DMS79 (cell line): ENCODE results near the gene SLC35F2.

Source experiments
- DNase-seq: peaks from one replicate; lab custom pipeline; 2025; lab: John Stamatoyannopoulos, UW

Gene SLC35F2

GRCh38 chr11:107787733-107788132 lies 70.9 kb downstream of the SLC35F2 start:
- no peak for DNase-seq

DNA sequence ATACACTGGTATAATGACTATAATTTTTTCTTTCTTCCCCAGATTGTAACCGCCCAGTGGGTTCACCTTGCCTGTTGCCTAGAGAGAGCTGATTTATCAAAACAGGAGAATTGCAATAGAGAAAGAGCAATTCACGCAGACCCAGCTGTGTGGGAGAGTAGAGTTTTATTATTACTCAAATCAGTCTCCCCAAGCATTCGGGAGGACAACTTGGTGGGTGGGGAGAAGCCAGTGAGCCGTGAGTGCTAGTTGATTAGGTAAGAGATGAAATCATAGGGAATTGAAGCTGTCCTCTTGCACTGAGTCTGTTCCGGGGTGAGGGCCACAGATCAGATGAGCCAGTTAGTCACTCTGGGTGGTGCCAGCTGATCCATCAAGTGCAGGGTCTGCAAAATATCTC lies 73.2 kb downstream of the SLC35F2 start:
- DNase-seq: no peak

DNA sequence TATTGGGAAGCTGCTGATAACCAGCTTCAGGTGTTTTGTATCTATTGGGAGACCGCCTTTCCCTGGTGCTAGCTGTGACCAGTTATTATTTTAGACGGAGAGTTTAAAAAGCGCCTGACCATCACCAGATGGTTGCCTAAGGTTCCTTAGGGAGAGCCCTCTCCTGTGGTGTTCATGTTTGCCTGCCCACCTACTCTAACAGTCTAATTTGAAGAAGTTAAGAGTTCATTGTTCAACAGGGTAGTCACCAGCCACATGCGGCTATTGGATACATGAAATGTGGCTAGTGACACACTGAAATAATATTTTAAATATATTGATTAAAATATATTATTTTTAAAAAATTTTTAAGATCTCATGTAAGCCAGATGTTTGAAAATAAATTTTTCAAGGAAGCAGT lies 75.5 kb downstream of the SLC35F2 start:
- no peak for DNase-seq

DNA sequence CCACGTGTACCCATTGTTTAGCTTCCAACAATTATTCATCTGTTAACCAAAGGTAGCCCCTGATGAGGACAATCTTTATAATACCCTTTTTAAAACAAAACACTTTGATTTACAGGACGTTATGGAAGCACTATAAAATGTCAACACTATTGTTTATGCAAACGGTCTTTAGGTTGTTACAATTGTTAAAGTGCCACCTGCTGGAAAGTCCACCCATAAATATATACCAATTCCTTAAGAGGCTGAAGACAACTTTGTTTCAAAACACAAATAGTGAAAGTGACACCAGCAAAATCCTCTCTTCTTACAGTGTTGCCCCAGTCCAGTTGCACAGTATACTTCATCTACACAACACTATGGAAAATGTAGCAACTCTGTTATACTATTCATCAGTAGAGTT lies 77.8 kb downstream of the SLC35F2 start:
- no peak for DNase-seq

GRCh38 chr11:107780136-107780535 lies 78.5 kb downstream of the SLC35F2 start:
- no peak for DNase-seq

DNA sequence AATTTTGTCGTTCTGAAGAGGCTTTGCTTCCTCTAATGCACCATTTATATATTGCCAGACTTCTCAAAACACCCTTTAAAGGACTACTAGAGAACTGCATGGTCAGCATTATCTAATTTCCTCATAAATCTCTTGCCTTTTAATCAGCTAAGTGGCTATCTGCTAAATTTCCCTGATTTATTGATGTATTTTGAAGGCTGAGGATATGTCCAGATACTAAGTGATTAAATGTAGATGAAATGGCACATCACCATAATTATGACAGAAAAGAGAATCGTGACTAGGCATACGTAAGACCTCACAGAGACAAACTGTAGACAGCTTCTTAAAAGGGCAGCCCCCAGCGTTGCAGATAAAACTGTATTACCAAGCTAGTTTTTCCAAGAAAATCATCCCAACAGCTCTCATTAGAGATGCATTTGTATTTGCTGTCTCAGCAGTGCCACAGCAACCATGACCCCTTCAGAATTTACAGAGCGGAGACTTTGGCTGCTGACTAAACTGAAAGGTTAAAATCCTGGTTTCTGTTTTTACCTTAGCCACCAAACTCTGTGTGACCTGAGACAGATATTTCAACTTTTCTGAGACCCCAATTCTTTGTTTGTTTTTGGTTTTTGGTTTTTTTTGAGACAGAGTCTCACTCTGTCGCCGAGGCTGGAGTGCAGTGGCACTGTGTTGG lies 79.6 kb downstream of the SLC35F2 start:
- DNase-seq: no peak

- no peak for DNase-seq
Observed at GRCh38 chr11:107777110-107777509, 81.5 kb downstream of the SLC35F2 start.

DNA sequence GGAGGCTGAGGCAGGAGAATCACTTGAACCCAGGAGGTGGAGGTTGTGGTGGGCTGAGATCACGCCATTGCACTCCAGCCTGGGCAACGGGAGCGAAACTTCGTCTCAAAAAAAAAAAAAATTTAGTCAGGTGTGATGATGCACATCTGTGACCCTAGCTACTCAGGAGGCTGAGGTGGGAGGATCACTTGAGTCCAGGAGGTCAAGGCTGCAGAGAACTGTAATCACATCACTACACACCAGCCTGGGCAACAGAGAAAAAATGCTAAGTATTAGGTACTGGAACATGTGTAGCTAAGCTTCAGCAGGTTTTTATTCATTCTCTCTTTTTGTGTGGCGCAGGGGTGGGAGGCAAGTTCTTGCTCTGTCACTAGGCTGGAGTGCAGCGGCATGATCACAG lies 82.5 kb downstream of the SLC35F2 start:
- DNase-seq: no peak

DNA sequence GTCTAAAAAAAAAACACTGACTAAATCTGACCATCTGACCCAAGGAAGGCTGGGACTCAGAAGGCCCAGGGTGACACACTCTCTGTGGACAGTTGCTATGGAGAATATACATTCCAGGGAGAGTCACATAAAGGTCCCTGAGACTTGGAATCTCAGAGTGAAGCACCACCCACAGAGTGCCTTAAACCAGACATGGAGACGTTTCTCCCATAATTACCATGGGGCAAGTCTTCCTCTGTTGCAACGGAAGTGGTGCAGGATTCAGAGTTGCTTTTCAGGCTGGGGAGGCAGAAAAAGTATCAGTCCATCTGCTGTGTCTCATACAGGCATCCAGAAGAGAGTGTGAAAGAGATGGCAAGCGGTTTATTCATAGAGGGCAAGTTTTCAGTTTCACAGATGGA lies 88.0 kb downstream of the SLC35F2 start:
- DNase-seq: no peak

GRCh38 chr11:107769189-107769588 lies 89.4 kb downstream of the SLC35F2 start:
- no peak for DNase-seq

DNA sequence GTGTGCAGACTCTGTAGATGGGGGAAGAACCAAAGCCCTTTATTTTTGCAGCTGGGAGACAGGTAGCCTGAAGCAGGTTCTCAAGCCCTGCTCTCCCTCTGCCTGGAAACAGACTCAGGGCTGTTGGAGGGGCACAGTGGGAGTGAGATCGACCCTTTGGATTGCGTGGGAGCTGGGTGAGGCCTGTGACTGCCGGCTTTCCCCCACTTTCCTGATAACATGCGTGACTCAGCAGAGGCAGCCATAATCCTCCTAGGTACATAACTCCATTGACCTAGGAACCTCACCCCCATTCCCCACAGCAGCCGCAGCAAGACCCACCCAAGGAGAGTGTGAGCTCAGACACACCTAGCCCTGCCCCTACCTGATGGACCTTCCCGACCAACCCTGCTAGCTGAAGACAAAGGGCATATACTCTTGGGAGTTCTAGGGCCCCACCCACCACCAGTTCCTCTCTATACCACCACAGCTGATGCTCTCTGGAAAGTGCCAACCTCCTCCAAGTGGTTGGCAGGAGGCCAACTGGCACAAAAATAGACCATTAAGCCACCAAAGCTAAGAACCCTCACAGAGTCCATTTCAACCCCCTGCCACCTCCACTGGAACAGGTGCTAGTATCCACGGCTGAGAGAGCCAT lies 99.8 kb downstream of the SLC35F2 start:
- peak; percentile 78 for DNase-seq

DNA sequence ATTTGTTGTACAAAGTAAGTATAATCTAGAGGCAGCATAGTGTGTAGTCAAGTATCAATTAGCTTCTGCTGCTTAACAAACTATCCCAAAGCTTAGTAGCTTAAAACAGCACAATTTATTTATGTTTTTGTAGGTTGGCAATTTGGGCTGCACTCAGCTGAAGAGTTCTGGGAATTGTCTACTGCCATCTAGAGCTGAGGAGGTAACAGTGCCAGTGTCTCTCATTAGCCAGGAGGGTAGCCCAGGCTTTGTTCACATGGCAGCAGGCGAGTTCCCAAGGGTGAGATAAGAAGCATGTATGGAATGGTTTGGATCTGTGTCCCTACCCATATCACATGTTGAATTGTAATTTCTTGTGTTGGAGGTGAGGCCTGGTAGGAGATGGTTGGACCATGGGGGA lies 100.9 kb downstream of the SLC35F2 start:
- no peak for DNase-seq

DNA sequence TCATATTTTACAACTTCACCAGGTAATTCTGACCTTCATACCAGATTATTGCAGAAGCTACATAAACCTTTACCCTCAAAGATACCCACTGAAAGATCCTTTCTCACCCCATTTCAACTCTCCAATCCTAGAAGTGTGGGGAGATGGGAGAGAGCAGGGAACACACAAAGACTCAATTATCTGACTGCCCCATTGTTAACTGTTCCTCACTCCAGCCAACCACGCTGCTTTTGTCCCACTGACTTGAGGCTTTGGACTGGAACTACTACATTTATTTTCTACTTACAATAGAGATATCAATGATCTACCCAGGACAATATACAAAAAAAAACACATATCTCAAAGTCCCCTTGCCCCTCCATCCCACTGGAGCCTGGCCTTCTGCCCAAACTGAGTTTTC lies 102.0 kb downstream of the SLC35F2 start:
- no peak for DNase-seq

- DNase-seq: no peak
Observed at GRCh38 chr11:107752949-107753822, 105.4 kb downstream of the SLC35F2 start.

DNA sequence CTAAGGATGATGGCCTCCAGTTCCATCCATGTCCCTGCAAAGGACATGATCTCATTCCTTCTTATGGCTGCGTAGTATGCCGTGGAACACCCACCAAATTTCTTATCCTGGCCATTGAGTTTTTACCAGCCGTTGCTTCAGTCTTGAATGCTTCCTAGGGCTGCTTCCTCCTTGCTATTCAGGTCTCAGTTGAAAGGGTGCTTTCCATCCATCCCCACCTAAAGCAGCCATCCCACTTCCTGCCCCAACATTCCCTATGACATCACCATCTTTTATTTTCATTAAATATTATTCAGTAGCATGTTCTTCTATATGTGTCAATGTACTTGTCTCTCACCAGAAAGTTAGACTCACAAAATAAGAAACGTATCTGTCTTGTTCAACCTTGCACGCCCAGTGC lies 106.1 kb downstream of the SLC35F2 start:
- no peak for DNase-seq

- DNase-seq: no peak
Observed at GRCh38 chr11:107751082-107751481, 107.5 kb downstream of the SLC35F2 start.

DNA sequence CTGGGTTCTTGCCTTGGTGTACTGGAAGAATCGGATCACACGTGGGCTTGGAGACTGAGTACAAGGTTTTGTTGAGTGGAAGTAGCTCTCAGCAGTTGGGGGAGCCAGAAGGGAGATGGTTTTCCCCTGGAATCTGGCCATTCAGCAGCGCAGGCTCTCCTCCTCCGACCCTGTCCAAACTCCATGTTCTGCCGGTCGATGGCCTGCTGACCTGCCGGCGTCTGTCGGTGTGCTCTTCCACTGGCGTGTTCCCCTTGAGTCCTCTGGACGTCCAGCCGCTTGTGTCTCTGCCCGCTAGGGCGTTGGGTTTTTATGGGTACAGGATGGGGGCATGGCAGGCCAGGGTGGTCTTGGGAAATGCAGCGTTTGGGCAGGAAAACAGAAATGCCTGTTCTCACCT lies 108.3 kb downstream of the SLC35F2 start:
- DNase-seq: no peak

DNA sequence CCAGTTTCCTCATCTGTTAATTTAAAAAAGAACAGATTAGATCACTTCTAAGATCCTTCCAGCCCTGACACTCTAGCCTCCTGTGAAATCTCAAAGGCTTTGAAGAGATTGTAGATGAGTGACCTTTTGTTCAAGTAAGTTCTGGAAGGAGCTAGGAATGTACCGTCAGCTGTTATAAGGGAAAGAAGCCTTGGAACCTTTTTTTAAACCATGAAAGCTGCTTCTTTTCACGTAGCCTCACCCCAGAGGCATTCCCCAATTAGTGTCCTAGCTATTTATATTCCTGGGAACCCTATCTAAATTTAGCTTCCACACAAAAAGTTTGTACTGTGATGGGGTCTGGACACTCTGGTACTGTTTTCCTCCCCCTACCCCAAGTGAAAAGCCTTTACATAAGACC lies 111.0 kb downstream of the SLC35F2 start:
- DNase-seq: no peak

DNA sequence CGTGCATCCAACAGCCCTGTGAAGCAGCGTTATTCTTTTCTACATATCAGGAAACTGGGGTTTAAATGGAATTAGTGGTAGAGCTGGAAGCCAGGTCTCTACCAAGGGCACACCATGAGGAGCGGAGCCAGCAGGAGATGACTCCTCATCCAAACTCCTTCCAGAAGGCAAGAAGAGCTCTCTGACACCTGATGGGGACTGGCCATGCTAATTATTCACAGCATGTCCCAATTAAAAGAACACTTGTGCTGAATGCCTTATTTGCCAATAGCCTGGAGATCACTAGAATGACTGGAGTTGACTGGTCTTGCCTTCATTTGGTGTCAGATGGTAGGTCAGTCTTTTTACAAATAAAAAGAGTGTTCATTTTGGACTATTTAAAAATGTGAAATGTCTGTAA lies 113.9 kb downstream of the SLC35F2 start:
- DNase-seq: no peak

GRCh38 chr11:107743191-107743590 lies 115.4 kb downstream of the SLC35F2 start:
- no peak for DNase-seq

- no peak for DNase-seq
Observed at GRCh38 chr11:107741044-107741823, 117.4 kb downstream of the SLC35F2 start.
